Karpas-422 (cell line): Measurements from ENCODE around the gene SERINC5. TPM values are rescaled to one million over a fixed set of nuclear protein-coding genes. Genes with fewer than 3 reads are reported as not detected.

Experiments used
- total RNA-seq: library from RNA; depleted of rRNA; stranded (reverse); fragments of >200 nt; shearing (Covaris generic); gene quantifications from 2 replicates; pipeline ENCODE4 v1.2.3, GENCODE V29; 2014; ENCODE audit warnings: low replicate concordance; rRNA removed

SERINC5 gene
- total RNA-seq, 1 experiment from 2014 or later = 4.4 TPM

Other genes starting within 250 kb of the SERINC5 start
- gene THBS4, start 220.7 kb downstream of the SERINC5 start, total RNA-seq = 2.0 and 3.9 TPM in 2 replicates
- gene SPZ1, start 64.0 kb upstream of the SERINC5 start, total RNA-seq = not detected in 2 replicates
- 20.1 and 41.2 TPM in 2 replicates for gene ZFYVE16, start 152.0 kb upstream of the SERINC5 start, total RNA-seq
- 0.36 and 0.60 TPM in 2 replicates for gene FAM151B, start 232.1 kb upstream of the SERINC5 start, total RNA-seq